ENCODE data around the gene KCTD1. TPM values are rescaled to one million over a fixed set of nuclear protein-coding genes. Genes with fewer than 3 reads are reported as not detected.

The KCTD1 gene
- total and polyA plus RNA-seq, 2 of the 4 experiments (the other 2 are of a cell fraction): 5.0 to 5.8 TPM

DNA sequence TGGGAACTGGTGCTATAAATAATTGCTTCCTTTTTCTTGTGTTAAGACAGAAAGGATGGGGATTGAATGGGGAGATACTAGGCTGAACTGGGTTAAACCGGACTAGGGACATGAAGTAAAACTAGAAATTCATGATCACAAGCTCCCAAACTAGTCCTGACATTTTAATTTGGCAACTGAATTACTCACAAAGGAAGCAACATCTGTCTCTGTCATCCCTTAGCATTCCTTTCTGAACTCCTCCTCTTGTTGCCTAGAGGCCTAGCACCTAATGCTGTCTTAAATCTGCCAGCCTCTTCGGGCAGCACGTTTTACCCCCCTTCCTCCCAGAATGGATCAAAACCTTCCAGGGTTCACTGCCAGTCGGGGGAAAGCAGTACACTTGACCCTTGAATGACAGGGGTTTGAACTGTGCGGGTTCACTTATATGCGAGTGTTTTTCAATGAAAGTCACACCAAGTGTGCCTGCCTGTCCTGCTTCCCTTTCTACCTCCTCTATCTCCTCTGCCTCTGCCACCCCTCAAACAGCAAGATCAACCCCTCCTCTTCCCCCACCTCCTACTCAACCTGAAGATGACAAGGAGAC is 8.2 kb downstream of the KCTD1 start:
- TF ChIP-seq RCOR1 (IDR thresholded peaks at IDR 0.05; ENCODE audit: insufficient replicate concordance, low read length) (no peak), NFE2L2 (IDR thresholded peaks at IDR 0.05; ENCODE audit: low read depth, low read length) (no peak), RFX5 (IDR thresholded peaks at IDR 0.05; ENCODE audit: low read depth, low read length) (no peak)
- Histone ChIP-seq H3K79me1 (ENCODE audit: low read depth in 1 of 2, low read length in 2 of 2) (peaks cover 12 to 22% of the 10 kb centered on the region in 2 experiments), H2AFZ (replicated peaks; ENCODE audit: low read length, poor library complexity) (peak overlapping the region; percentile 72), H4K91ac (ENCODE audit: insufficient read depth, low read depth, low read length) (no peak overlapping the region), H4K8ac (ENCODE audit: low read depth in 2 of 2, low read length in 2 of 2) (0 out of 4 replicates have a peak overlapping the region, but pooled peaks of 1 of the 2 experiments have one; percentile 21), H2BK20ac (ENCODE audit: low read depth, low read length) (no peak overlapping the region), H3K9me3 (ENCODE audit: control insufficient read depth, insufficient read depth, low read length) (no peaks in the 10 kb centered on the region), H3K9me1 (ENCODE audit: insufficient read depth, low read length) (no peaks in the 10 kb centered on the region; the same call in 1 of the 2 replicates), H3K56ac (ENCODE audit: extremely low read depth, insufficient read depth, low read length) (no peak overlapping the region), H3K14ac (replicated peaks; ENCODE audit: low read depth, low read length) (no peak overlapping the region), H3K27me3 (ENCODE audit: control insufficient read depth, insufficient read depth, low read length) (no peaks in the 10 kb centered on the region), H2BK120ac (ENCODE audit: low read depth, low read length) (no peak overlapping the region), H3K23ac (ENCODE audit: low read depth, low read length) (no peak overlapping the region), H2AK5ac (ENCODE audit: low read depth, low read length) (no peak overlapping the region), H4K5ac (ENCODE audit: low read depth, low read length) (no peak overlapping the region), H3K36me3 (ENCODE audit: control insufficient read depth, insufficient read depth, low read length) (no peaks in the 10 kb centered on the region), H3K18ac (ENCODE audit: low read depth, low read length) (no peak overlapping the region), H3K4me2 (ENCODE audit: low read depth, low read length) (no peak overlapping the region), H3K9ac (ENCODE audit: low read depth, low read length) (no peak overlapping the region), H3K27ac (ENCODE audit: insufficient read depth, low read length) (no peak overlapping the region), H2BK5ac (ENCODE audit: low read depth, low read length, poor library complexity, severe bottlenecking) (no peak overlapping the region), H2AK9ac (replicated peaks; ENCODE audit: low read depth, low read length, poor library complexity) (peak overlapping the region; percentile 31), H3K4ac (ENCODE audit: low read depth, low read length) (no peak overlapping the region), H3K4me1 (ENCODE audit: control insufficient read depth, insufficient read depth, low read length) (no peaks in the 10 kb centered on the region), H2BK15ac (ENCODE audit: low read depth, low read length) (no peak overlapping the region), H3K4me3 (ENCODE audit: insufficient read depth, low read depth, low read length) (no peak overlapping the region), H4K20me1 (ENCODE audit: insufficient read depth, low read length) (no peaks in the 10 kb centered on the region; the same call in 1 of the 2 replicates)
- in situ Hi-C loops (cut with MboI; ENCODE audit: low sequenced_read_pairs) (loop anchor here (10.0 kb wide), 1 partner anchor 55 kb away; no protein-coding TSS in a partner anchor), dilution Hi-C loops (cut with HindIII; ENCODE audit: low sequenced_read_pairs, unreplicated experiment) (no loop called here), intact Hi-C loops (cut with micrococcal nuclease) (no loop called here)
- CTCF ChIA-PET: interaction anchor here (0.7 kb wide), 1 partner anchor 222 kb away, joined by 3 read pairs; no protein-coding TSS in a partner anchor
- 69% methylated on average over 4 of the region's 6 CpGs; no CpG with 5 or more reads in 1 of the 2 experiments for WGBS, 2 experiments (ENCODE audit: extremely low coverage in 2 of 2, insufficient read length in 1 of 2)
- DNase-seq: no peak
- POLR2A ChIA-PET (ENCODE audit: unreplicated experiment): no interaction called here
- ATAC-seq (ENCODE audit: low read depth): peak; percentile 50; the same call in 1 of the 2 replicates
- no TSS peak for BruUV-seq (replicated peaks)
